Measurements from ENCODE around the gene PEMT. TPM values are rescaled to one million over a fixed set of nuclear protein-coding genes. Genes with fewer than 3 reads are reported as not detected.

Gene PEMT
- total and polyA plus RNA-seq, 9 of the 15 experiments (the other 6 are each of a cell fraction or from before 2014, with no cell fraction given) = 1.4 to 36.4 (median 13.6) TPM

GRCh38 chr17:17609121-17609520, 17.6 kb upstream of the PEMT start:
- FAIRE-seq = no peak
- Histone ChIP-seq H4K20me1 (replicated peaks; ENCODE audit: control insufficient read depth, insufficient read depth, low read length) (no peaks in the 10 kb centered on the region), H3K9me3 (replicated peaks; ENCODE audit: control insufficient read depth, insufficient read depth, low read depth, low read length) (no peaks in the 10 kb centered on the region), H3K79me2 (ENCODE audit: control insufficient read depth, insufficient read depth, low read length) (no peaks in the 10 kb centered on the region), H3K4me3 (no peak overlapping the region), H2AFZ (ENCODE audit: low read depth, low read length) (peak overlapping the region; percentile 59; the same call in 1 of the 2 replicates), H3K4me2 (ENCODE audit: insufficient read depth, low read length) (no peak overlapping the region), H3K4me1 (replicated peaks in 1 of 2; ENCODE audit: control insufficient read depth in 2 of 2, insufficient read depth in 2 of 2, low read length in 2 of 2) (peaks cover 4 to 22% of the 10 kb centered on the region in 2 experiments), H3K27ac (ENCODE audit: extremely low read depth, low read depth, low read length) (no peak overlapping the region), H3K36me3 (ENCODE audit: control insufficient read depth, insufficient read depth, low read length) (no peaks in the 10 kb centered on the region), H3K9ac (ENCODE audit: insufficient read depth in 1 of 2, low read depth in 2 of 2, low read length in 2 of 2) (no peak overlapping the region), H3K9me1 (ENCODE audit: control insufficient read depth, insufficient read depth, low read length) (no peaks in the 10 kb centered on the region), H3K27me3 (ENCODE audit: control insufficient read depth in 2 of 2, insufficient read depth in 2 of 2, low read length in 2 of 2) (no peaks in the 10 kb centered on the region)
- 67% methylated on average over 1 of the region's 4 CpGs for WGBS (ENCODE audit: insufficient coverage, low coverage, missing lambda C conversion rate)
- in situ Hi-C loops (cut with MboI) = no loop called here
- POLR2A ChIA-PET = no interaction called here
- no peak for DNase-seq (ENCODE audit: extremely low read depth in 1 of 4, low spot score in 3 of 4)
- no TSS peak for BruUV-seq (replicated peaks)
- intact Hi-C loops (cut with micrococcal nuclease) = no loop called here
- ATAC-seq = peak; percentile 44
- CTCF ChIA-PET (ENCODE audit: low intra/inter-chr PET ratio) = no interaction called here
- TF ChIP-seq HCFC1 (IDR thresholded peaks at IDR 0.05; ENCODE audit: low read depth, low read length) (peak; percentile 70), MCM5 (IDR thresholded peaks at IDR 0.05; ENCODE audit: low read depth) (no peak), CCNT2 (IDR thresholded peaks at IDR 0.05; ENCODE audit: borderline replicate concordance, extremely low read depth, insufficient read length, low read depth, low read length) (no peak), USF2 (CRISPR knock-in tag; IDR thresholded peaks at IDR 0.05) (peak; percentile 83), PKNOX1 (IDR thresholded peaks at IDR 0.05) (peak; percentile 33; the same call in 1 of the 2 replicates), BCL6 (CRISPR knock-in tag; IDR thresholded peaks at IDR 0.05) (no peak), NR2F6 (CRISPR knock-in tag; IDR thresholded peaks at IDR 0.05) (no peak), RAD51 (IDR thresholded peaks at IDR 0.05; ENCODE audit: borderline replicate concordance, low read depth) (peak; percentile 46; the same call in 1 of the 2 replicates), SIX5 (IDR thresholded peaks at IDR 0.05; ENCODE audit: borderline replicate concordance in 1 of 2, insufficient read depth in 1 of 2, low read depth in 1 of 2, low read length in 2 of 2) (peak in 1 of 2 experiments; percentile 10; a peak in 1 of 4 replicates), USF1 (CRISPR knock-in tag; IDR thresholded peaks at IDR 0.05) (peak; percentile 84), TARDBP (IDR thresholded peaks at IDR 0.05) (no peak), ETV1 (tag; conservative IDR thresholded peaks at IDR 0.05; ENCODE audit: low read depth) (no peak)
- TF ChIP-seq, protein P1, sequence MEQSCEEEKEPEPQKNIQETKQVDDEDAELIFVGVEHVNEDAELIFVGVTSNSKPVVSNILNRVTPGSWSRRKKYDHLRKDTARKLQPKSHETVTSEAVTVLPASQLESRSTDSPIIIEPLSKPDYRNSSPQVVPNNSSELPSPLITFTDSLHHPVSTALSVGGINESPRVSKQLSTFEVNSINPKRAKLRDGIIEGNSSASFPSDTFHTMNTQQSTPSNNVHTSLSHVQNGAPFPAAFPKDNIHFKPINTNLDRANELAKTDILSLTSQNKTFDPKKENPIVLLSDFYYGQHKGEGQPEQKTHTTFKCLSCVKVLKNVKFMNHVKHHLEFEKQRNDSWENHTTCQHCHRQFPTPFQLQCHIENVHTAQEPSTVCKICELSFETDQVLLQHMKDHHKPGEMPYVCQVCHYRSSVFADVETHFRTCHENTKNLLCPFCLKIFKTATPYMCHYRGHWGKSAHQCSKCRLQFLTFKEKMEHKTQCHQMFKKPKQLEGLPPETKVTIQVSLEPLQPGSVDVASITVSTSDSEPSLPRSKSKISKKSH (CRISPR knock-in tag; IDR thresholded peaks at IDR 0.05) = no peak

Measured in K562 (cell line).